Neural progenitor cell (in vitro differentiated cells): ENCODE measurements around the gene ITGA1.

Source experiments
- EZH2 ChIP-seq: fragments of 200-600 bp; sonication (generic); IDR thresholded peaks from 2 replicates; pipeline ENCODE4 v1.6.1; 2017; ENCODE audit warnings: antibody characterized with exemption, mild to moderate bottlenecking, moderate library complexity
- EZH2phosphoT487 ChIP-seq: fragments of 200-600 bp; sonication (generic); IDR thresholded peaks from 2 replicates; pipeline ENCODE4 v1.6.1; 2017; ENCODE audit warnings: antibody characterized with exemption
- TF ChIP-seq, protein P1 (sequence below): fragments of 200-600 bp; sonication (generic); IDR thresholded peaks from 2 replicates; pipeline ENCODE4 v1.5.1; 2017; ENCODE audit warnings: antibody characterized with exemption, mild to moderate bottlenecking

DNA sequence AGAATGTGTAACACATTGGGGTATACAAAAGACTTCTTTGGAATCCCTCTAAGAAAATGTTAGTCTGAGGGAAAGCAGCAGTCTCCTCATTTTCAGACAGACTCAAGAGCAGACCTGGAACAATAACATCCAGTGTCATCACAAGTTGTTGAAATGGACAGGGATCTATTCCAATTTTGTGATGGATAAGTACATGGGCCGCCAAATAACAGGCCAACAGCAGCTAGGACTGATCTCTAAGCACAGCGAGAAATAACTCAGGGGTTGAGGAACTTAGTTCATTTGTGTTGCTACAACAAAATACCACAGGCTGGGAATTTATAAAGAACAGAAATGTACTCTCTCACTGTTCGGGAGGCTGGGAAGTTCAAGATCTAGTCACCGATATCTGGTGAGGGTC is 193.8 kb downstream of the ITGA1 start:
- TF ChIP-seq, protein P1, sequence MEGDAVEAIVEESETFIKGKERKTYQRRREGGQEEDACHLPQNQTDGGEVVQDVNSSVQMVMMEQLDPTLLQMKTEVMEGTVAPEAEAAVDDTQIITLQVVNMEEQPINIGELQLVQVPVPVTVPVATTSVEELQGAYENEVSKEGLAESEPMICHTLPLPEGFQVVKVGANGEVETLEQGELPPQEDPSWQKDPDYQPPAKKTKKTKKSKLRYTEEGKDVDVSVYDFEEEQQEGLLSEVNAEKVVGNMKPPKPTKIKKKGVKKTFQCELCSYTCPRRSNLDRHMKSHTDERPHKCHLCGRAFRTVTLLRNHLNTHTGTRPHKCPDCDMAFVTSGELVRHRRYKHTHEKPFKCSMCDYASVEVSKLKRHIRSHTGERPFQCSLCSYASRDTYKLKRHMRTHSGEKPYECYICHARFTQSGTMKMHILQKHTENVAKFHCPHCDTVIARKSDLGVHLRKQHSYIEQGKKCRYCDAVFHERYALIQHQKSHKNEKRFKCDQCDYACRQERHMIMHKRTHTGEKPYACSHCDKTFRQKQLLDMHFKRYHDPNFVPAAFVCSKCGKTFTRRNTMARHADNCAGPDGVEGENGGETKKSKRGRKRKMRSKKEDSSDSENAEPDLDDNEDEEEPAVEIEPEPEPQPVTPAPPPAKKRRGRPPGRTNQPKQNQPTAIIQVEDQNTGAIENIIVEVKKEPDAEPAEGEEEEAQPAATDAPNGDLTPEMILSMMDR: no peak
- TF ChIP-seq EZH2 (no peak), EZH2phosphoT487 (no peak)
